Common myeloid progenitor, CD34-positive (primary cell): ENCODE measurements around the gene VSNL1.

Experiments used
- CTCF ChIA-PET: fragments of 350-600 bp; sonication (Branson Sonifier 250); formaldehyde crosslinking; loops from one replicate; lab custom pipeline; 2021; ENCODE audit warnings: antibody characterized with exemption; lab: Charles Lee
- POLR2A ChIA-PET: fragments of 350-600 bp; sonication (Branson Sonifier 250); formaldehyde crosslinking; loops from one replicate; lab custom pipeline; 2021; ENCODE audit warnings: antibody characterized with exemption; lab: Charles Lee
- DNase-seq, 3 donors: peaks; one replicate each; pipeline versions ENCODE4 v3.0.0 to v3.0.0-alpha.2; 2013
- H3K27ac ChIP-seq, 2 experiments: 1 replicate in 1 of 2; 2 replicates in 1 of 2; pipeline ENCODE4 v1.7.0; 2013; ENCODE audit warnings: inconsistent platforms in 2 of 2, low read length in 2 of 2, mild to moderate bottlenecking in 2 of 2, low read depth in 1 of 2, moderate library complexity in 1 of 2; ENCODE audit not compliant: severe bottlenecking in 2 of 2, insufficient read depth in 1 of 2, poor library complexity in 1 of 2
- H3K27me3 ChIP-seq, 5 experiments: replicated peaks in 2 of 5; 1 replicate in 3 of 5; 2 replicates in 2 of 5; pipeline versions ENCODE4 v1.6.1 to v1.7.0; 2013; ENCODE audit warnings: low read length in 4 of 5, mild to moderate bottlenecking in 2 of 5, moderate library complexity in 2 of 5, inconsistent platforms in 1 of 5; ENCODE audit not compliant: insufficient read depth in 5 of 5, control insufficient read depth in 4 of 5
- H3K36me3 ChIP-seq, 4 experiments: 1 replicate in 2 of 4; 2 replicates in 2 of 4; pipeline versions ENCODE4 v1.6.1 to v1.7.0; 2013; ENCODE audit warnings: low read length in 3 of 4, control low read depth in 1 of 4, mild to moderate bottlenecking in 1 of 4; ENCODE audit not compliant: control insufficient read depth in 4 of 4, insufficient read depth in 4 of 4
- H3K4me1 ChIP-seq, 4 experiments: 1 replicate in 3 of 4; 2 replicates in 1 of 4; pipeline versions ENCODE4 v1.6.1 to v1.7.1; 2013; ENCODE audit warnings: low read length in 3 of 4, mild to moderate bottlenecking in 3 of 4, control low read depth in 1 of 4, inconsistent platforms in 1 of 4, moderate library complexity in 1 of 4; ENCODE audit not compliant: control insufficient read depth in 4 of 4, insufficient read depth in 4 of 4; ENCODE audit errors: control extremely low read depth in 1 of 4
- H3K4me3 ChIP-seq, 7 experiments: 1 replicate in 4 of 7; 2 replicates in 3 of 7; pipeline versions ENCODE4 v1.5.1 to v1.7.0; 2013; ENCODE audit warnings: mild to moderate bottlenecking in 7 of 7, low read length in 6 of 7, moderate library complexity in 6 of 7, inconsistent platforms in 2 of 7, low read depth in 2 of 7, control low read depth in 1 of 7; ENCODE audit not compliant: insufficient read depth in 4 of 7, control insufficient read depth in 1 of 7; ENCODE audit errors: extremely low read depth in 1 of 7
- H3K9me3 ChIP-seq, 5 experiments: 1 replicate in 4 of 5; 2 replicates in 1 of 5; pipeline versions ENCODE4 v1.6.1 to v1.7.1; 2013; ENCODE audit warnings: low read length in 4 of 5, mild to moderate bottlenecking in 2 of 5, inconsistent platforms in 1 of 5, low read depth in 1 of 5, moderate library complexity in 1 of 5; ENCODE audit not compliant: control insufficient read depth in 4 of 5, insufficient read depth in 2 of 5; ENCODE audit errors: control extremely low read depth in 1 of 5
- WGBS: methylation state at CpG from one replicate; pipeline ENCODE4 v1.1.5; 2013; ENCODE audit not compliant: insufficient coverage; 5-methylcytosine and 5-hydroxymethylcytosine counted together

VSNL1 gene

GRCh38 chr2:17536416-17536815 lies 4.1 kb upstream of the VSNL1 start:
- ChIA-PET CTCF (no interaction called here), POLR2A (no interaction called here)
- no peak overlapping the region for H3K4me3 ChIP-seq
- H3K9me3 ChIP-seq, result no peaks in the 10 kb centered on the region
- peaks cover 2 to 25% (median 16%) of the 10 kb centered on the region in 4 experiments for H3K4me1 ChIP-seq
- H3K27ac ChIP-seq, result no peak overlapping the region
- H3K36me3 ChIP-seq, result no peaks in the 10 kb centered on the region
- peaks cover 18 to 87% (median 53%) of the 10 kb centered on the region in 5 experiments for H3K27me3 ChIP-seq
- no peak for DNase-seq
- WGBS, result 86% methylated on average over 1 of the region's 2 CpGs

- peaks cover 2 to 25% (median 16%) of the 10 kb centered on the region in 4 experiments for H3K4me1 ChIP-seq
- CTCF ChIA-PET, result no interaction called here
- H3K9me3 ChIP-seq, result no peaks in the 10 kb centered on the region
- POLR2A ChIA-PET, result no interaction called here
- peak overlapping the region in 6 of 7 experiments; percentile 33 to 74 (median 52) for H3K4me3 ChIP-seq
- DNase-seq, result peak in 2 of 3 donors; percentile 24 to 30
- WGBS, result 9% methylated on average over 19 of the region's 30 CpGs
- peaks cover 19 to 94% (median 64%) of the 10 kb centered on the region in 5 experiments for H3K27me3 ChIP-seq
- no peaks in the 10 kb centered on the region for H3K36me3 ChIP-seq
- no peak overlapping the region for H3K27ac ChIP-seq
Measured at GRCh38 chr2:17538022-17538843, 2.3 kb upstream of the VSNL1 start.

- peaks cover 18 to 96% (median 69%) of the 10 kb centered on the region in 5 experiments for H3K27me3 ChIP-seq
- ChIA-PET POLR2A (no interaction called here), CTCF (no interaction called here)
- no peak overlapping the region for H3K27ac ChIP-seq
- peak overlapping the region; percentile 1 to 74 (median 50) for H3K4me3 ChIP-seq
- H3K36me3 ChIP-seq, result no peaks in the 10 kb centered on the region
- H3K4me1 ChIP-seq, result peaks cover 2 to 25% (median 16%) of the 10 kb centered on the region in 4 experiments
- WGBS, result under 1% methylated on average over 49 of the region's 52 CpGs
- H3K9me3 ChIP-seq, result no peaks in the 10 kb centered on the region
- DNase-seq, result peak in 2 of 3 donors; percentile 52 to 60
Measured at GRCh38 chr2:17538844-17539554, 1.5 kb upstream of the VSNL1 start.

GRCh38 chr2:17539611-17540092 lies 844 bp upstream of the VSNL1 start:
- Histone ChIP-seq H3K4me1 (peaks cover 2 to 25% (median 16%) of the 10 kb centered on the region in 4 experiments), H3K36me3 (no peaks in the 10 kb centered on the region), H3K4me3 (peak overlapping the region in 1 of 7 experiments; percentile 66), H3K27me3 (peaks cover 22 to 98% (median 73%) of the 10 kb centered on the region in 5 experiments), H3K9me3 (no peaks in the 10 kb centered on the region), H3K27ac (no peak overlapping the region)
- CTCF ChIA-PET, result no interaction called here
- peak in 1 of 3 donors; percentile 24 for DNase-seq
- POLR2A ChIA-PET, result no interaction called here
- WGBS, result 14% methylated on average over 10 of the region's 13 CpGs

- no peak overlapping the region for H3K27ac ChIP-seq
- 10% methylated on average over 15 of the region's 21 CpGs for WGBS
- H3K4me3 ChIP-seq, result peak overlapping the region in 3 of 7 experiments; percentile 3 to 66 (median 52)
- peak in 2 of 3 donors; percentile 22 to 38 for DNase-seq
- ChIA-PET CTCF (no interaction called here), POLR2A (no interaction called here)
- H3K27me3 ChIP-seq, result peaks cover 28 to 96% (median 71%) of the 10 kb centered on the region in 5 experiments
- no peaks in the 10 kb centered on the region for H3K9me3 ChIP-seq
- H3K4me1 ChIP-seq, result peaks cover 2 to 25% (median 16%) of the 10 kb centered on the region in 4 experiments
- no peaks in the 10 kb centered on the region for H3K36me3 ChIP-seq
Measured at GRCh38 chr2:17540813-17541530, 476 bp downstream of the VSNL1 start.

GRCh38 chr2:17541531-17541950 lies 1.0 kb downstream of the VSNL1 start:
- CTCF ChIA-PET, result no interaction called here
- Histone ChIP-seq H3K36me3 (no peaks in the 10 kb centered on the region), H3K27ac (no peak overlapping the region), H3K4me1 (peaks cover 2 to 25% (median 16%) of the 10 kb centered on the region in 4 experiments), H3K4me3 (no peak overlapping the region), H3K9me3 (no peaks in the 10 kb centered on the region), H3K27me3 (peaks cover 25 to 92% (median 68%) of the 10 kb centered on the region in 5 experiments)
- 13% methylated on average over 12 of the region's 12 CpGs for WGBS
- POLR2A ChIA-PET, result no interaction called here
- DNase-seq, result no peak
